Daoy (cell line): ENCODE results near the gene QPCTL. TPM values are rescaled to one million over a fixed set of nuclear protein-coding genes. Genes with fewer than 3 reads are reported as not detected.
"Not testable (repeated sequence)": the region's sequence is repeated elsewhere in the genome, so short reads cannot be mapped to it uniquely, and the experiment has no call there.

Experiments used
- DNase-seq: peaks from one replicate; pipeline ENCODE4 v3.0.0-alpha.2; 2015; ENCODE audit warnings: low read depth
- total RNA-seq: library from RNA; depleted of rRNA; stranded (reverse); fragments of >200 nt; shearing (Covaris generic); gene quantifications from 2 replicates; pipeline ENCODE4 v1.2.3, GENCODE V29; 2014; rRNA removed

QPCTL gene
- total RNA-seq, 1 experiment from 2014 or later = 13.0 TPM

DNA sequence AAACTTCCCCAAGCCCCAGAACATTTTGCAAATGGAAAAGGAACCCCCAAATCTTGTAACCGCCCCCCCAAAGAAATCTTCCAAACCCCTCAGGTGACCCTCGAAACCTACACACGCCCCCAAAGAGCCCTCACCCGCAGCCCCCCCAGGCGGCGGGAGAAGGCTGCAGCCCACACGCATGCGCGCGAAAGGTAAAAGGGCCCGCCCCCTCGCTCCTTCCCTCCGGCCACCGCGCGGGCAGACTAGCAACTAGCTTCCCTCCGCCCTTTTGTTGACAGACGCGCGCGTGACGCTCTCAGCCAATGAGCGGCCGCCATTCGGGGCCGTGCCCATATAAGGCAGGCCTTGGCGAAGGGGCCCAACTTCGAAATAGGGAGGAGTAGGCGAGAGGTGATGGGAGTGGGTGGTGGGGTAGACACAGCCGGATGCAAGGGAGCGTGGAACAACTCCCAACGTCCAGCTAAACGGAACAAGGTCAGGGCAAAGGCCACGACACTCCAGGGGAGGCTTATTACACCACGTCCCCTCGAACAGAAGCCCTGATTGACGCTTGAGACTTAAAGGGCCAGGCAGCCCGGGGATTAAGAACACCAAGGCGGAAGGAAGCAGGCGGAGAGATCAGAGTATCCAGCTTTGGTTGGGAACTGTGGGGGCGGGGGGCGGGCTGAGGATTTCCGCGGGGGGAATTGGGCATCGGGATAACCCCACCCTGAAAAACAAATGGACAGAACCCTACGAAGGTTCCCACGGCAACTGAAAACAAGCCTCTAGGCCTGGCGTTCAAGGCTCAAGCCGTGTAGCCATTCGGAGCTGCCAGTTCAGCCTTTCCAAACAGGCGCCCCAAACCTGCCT is 24.9 kb downstream of the QPCTL start:
- DNase-seq = peak; percentile 100

DNA sequence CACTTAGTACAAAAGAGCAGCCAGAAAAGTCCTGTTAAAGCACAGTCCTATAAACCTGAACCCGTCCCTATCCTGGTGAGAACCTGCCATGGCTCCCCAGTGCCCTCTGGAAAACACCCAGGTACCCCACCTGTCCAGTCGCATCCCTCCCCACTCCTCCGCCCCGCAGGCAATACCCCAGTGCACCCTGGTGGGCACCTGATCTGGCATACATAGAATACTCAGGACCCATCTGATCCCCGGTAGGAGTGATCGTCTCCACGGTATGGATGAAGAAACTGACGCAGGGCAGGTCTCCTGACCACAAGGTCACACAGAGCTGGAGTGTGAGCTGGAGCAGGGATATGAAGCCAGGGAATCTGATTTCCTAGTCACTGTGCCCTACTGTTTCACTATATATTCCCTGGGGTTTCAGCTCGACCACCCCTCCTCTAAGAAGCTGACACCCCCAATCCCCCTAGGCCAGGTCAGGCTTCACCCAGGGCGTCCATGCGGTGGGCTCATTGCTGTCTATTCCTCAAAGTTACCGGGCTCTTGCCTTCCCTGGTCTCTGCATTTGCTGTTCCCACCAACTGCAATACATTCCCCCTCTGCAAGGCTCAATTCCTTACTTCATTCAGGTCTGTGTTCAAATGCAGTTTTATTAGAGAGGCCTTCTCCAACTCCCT is 25.7 kb downstream of the QPCTL start:
- DNase-seq = no peak

DNA sequence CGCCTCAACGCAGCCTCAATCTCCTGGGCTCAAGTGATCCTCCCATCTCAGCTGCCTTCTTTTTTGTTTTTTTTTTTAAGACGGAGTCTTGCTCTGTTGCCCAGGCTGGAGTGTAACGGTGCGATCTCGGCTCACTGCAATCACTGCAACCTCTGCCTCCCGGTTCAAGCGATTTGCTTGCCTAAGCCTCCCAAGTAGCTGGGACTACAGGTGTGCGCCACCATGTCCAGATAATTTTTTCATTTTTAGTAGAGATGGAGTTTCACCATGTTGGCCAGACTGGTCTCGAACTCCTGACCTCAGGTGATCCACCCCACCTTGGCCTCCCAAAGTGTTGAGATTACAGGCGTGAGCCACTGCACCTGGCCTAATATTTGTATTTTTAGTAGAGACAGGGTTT is 27.6 kb downstream of the QPCTL start:
- not testable (repeated sequence) for DNase-seq

DNA sequence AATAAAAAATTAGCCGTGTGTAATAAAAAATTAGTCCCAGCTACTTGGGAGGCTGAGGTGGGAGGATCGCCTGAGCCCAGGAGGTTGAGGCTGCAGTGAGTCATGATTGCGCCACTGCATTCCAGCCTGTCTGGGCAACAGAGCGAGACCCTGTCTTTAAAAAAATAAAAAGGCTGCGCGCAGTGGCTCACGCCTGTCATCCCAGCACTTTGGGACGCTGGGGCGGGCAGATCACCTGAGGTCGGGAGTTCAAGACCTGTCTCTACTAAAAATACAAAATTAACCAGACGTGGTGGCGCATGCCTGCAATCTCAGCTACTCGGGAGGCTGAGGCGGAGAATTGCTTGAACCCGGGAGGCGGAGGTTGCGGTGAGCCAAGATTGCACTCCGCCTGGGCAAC is 36.2 kb downstream of the QPCTL start:
- DNase-seq = not testable (repeated sequence)

DNA sequence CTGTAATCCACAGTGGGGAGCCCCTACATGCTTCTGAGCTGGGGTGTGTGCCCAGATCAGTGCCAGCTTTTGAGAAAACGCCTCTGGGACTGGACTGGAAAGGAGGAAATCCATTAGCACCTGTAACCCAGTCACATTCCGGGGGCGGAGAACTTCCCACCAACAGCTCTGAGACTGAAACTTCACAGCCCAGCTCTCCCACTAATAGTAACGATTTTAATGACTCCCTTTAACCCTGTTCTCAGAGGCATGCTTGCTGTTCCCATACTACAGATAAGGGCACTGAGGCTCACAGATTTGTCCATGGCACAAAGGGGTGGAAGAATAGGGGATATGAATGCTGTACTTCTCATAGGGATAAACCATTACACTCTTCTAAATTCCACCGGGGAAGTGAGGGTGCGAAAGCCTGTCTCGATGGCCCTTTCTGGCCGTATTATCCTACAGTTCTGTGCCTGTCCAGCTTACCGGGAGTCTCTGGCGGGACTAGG is 37.4 kb downstream of the QPCTL start:
- peak; percentile 34 for DNase-seq

DNA sequence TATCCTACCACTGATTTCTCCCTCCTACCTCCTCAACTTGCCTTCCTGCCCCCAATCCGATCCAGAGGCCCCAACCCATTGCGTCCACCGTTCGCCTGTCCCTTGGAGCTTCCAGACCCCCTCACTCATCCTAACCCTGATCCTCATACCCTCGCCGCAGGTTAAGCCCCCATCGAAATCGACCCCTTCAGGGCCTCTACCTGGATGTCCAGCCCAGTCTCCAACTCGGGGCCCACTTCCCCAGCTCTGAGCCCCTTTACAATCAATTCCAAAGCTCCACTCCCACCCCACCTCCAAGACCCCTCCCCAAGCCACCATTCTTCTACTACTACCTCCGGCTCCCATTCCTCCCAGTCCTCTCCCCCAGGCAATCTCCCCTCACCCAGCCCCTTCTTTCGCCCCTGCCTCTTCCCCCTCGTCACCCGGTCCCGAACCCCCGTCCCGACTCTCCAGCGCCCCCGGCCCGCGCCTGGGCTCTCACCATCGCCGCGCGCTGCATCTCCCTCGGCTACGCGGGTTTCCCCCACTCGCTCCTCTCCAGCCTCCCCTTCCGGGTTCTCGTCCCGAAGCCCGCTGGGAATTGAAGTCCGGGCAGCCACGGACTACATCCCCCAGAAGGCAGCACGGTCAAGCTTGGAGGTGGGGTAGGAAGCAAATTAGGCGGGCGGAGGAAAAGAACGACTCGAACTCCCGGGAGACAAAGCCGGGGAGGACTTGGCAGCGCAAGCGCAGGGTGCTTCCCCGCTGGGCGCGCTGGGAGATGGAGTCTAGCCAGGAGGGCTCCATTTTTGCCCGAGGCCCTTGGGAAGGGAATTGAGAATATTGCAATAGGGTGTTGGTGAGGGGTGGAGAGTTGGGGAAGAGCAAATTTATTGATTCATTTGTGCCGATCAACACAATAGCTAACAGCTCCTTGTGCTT is 38.2 kb downstream of the QPCTL start, which contains the start of gene FBXO46:
FBXO46 (minus strand) TSS at position 529 of the 921 bp plus-strand sequence. CDS start 17,401 bp downstream, outside the sequence.
- DNase-seq = peak; percentile 99

DNA sequence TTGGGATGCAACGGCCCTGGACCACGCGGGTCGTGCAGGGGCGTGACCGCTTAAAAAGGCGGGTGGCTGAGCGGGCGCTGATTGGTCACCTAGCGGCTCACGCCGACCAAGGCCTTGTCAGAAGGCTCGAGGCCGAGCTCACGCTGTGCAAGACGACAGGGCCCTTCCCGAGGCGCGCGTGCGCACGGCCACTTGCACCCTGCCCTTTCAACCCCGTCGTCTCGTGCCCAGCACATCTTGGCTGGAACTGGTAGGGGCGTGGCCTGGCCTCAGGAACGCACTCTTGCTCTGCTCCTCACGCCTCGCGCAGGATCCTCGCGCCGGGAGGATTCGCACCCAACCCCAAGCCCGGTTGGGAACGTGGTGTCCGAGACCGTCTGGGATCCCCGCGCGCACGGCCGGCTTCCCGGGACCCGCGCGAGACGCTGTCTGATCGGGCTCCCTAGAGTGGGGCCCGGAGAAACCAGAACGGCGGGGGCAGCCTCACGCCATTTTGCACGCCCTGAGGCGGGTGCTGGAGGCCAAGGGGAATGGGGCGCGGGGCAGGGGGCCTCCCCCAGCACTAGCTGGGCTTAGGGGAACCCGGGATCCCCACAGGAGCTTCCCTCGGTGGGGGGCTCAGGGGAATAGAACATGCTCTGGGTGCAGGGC is 40.8 kb downstream of the QPCTL start, which contains the start of gene MEIOSIN:
MEIOSIN (plus strand) TSS at position 280 of the 651 bp plus-strand sequence. CDS start 1,938 bp downstream, outside the sequence.
- DNase-seq = no peak

DNA sequence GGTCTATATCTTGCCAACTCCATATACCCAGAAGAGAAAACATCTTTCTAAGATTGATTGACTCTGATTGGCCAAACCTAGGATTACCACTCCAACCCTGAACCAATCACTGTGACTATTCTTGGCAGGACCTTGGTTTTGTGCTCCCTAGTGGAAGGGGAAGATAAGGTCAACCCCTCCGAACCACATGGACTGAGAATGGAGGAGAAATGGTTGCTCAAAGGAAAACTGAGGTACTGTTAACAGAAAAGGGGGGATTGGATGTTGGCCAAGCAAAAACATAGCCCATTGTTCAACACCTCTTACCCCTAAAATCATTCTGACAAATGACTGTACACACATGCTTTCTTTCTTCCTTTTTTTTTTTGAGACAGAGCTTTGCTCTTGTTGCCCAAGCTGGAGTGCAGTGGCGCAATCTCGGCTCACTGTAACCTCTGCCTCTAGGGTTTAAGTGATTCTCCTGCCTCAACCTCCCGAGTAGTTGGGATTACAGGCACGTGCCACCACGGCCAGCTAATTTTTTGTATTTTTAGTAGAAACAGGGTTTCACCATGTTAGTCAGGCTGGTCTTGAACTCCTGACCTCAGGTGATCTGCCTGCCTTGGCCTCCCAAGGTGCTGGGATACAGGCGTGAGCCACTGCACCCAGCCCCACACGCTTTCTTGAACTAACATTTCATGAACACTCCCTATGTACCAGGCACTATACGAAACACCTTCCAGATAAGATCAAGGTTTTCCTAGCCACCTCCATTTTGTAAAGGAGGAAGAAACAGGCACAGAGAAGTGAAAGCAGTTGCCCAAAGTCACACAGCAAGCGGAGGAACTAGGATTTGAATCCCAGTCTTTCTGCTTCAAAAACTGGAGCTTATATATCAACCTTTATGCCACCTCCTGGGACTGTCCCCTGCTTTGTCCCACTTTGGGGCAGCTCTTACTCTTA is 47.3 kb downstream of the QPCTL start:
- peak; percentile 29 for DNase-seq

DNA sequence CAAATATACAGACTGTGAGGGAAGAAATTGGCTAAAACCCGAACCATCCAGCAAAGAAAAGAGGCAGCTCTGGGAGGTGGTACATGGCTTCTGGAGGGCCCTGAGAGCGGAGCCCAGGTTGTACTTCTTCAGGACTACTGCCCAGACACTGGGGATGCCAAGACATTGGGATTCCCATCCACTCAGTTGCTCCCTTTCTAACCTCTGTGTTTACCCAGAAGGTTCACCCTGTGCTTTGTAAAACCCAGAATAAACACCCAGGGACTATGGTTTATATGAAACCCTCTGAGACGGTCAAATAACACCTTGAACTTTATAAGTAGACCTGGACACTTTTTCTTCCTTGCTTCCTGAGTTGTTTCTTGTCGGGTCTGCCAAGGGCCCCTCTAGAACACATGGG is 50.5 kb downstream of the QPCTL start:
- no peak for DNase-seq

DNA sequence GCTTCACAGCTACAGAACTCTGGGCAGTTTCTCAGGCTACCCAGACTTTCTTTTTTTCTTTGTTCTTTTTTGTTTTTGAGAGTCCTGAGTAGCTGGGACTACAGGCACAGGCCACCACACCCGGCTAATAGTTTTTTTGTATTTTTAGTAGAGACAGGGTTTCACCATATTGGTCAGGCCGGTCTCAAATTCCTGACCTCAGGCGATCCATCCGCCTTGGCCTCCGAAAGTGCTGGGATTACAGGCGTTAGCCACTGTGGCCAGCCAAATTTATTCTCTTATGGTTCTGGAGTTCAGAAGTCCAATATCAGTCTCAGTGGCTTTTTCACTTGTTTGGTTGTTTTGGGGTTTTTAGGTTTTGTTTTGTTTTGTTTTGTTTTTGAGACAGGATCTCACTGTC is 53.1 kb downstream of the QPCTL start:
- no peak for DNase-seq

DNA sequence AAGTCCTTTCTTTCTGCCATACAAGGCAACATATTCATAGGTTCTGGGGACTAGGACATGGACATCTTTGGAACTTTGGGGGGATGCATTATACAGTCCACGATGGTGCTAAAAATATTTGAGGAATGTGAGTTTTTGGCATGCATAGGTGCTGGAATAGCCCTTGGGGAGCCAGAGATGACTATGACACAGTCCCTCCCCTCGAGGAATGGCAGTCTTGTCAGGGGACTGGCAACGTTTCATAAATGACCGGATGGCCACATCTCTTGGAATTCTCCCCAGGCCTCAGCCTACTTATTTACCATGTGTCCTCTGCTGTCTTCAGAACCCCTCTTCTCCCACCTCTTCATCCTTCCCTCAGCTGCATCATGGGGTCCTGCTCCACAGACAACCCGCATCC is 54.4 kb downstream of the QPCTL start:
- DNase-seq = no peak

DNA sequence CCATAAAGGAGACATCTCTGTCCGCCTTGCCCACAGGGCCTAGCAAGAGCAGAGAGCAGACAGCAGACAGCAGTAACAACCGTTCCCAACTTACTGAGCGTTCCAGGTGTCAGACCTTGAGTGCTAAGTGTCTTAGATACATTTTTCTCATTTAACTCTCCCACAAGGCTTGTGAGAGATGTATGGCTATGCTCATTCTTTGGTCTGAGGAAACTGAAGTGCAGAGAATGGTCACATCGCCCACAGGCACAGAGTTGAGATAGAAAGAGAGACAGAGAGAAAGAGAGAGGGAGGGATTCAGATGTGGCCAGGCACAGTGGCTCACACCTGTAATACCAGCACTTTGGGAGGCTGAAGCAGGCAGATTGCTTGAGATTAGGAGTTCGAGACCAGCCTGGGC is 55.0 kb downstream of the QPCTL start:
- DNase-seq = no peak

DNA sequence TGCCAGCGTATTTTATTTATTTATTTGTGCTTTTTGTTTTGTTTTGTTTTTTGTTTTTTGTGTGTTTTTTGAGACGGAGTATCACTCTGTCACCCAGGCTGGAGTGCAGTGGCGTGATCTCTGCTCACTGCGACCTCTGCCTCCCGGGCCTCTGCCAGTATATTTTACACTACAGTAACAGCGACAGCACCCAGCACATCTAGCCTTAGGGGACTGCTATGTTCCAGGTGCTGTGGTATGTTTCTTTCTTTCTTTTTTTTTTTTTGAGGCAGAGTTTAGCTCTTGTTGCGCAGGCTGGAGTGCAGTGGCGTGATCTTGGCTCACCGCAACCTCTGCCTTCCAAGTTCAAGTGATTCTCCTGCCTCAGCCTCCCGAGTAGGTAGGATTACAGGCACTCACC is 59.0 kb downstream of the QPCTL start:
- not testable (repeated sequence) for DNase-seq

DNA sequence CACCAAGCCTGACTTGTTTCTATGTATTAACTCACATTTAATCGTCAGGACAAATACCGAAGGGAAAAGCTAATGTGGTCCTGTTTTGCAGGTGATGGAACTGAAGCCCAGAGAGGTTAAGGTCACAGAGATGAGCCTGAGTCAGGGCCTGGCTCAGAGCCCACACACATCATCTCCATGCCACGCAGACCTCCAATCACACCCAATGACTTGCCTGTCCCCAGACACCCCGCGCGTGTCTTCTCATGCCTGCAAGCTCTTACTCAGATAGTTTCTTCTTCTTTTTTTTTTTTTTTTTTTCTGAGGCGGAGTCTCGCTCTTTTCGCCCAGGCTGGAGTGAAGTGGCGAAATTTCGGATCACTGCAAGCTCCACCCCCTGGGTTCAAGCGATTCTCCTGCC is 60.2 kb downstream of the QPCTL start:
- peak; percentile 44 for DNase-seq

DNA sequence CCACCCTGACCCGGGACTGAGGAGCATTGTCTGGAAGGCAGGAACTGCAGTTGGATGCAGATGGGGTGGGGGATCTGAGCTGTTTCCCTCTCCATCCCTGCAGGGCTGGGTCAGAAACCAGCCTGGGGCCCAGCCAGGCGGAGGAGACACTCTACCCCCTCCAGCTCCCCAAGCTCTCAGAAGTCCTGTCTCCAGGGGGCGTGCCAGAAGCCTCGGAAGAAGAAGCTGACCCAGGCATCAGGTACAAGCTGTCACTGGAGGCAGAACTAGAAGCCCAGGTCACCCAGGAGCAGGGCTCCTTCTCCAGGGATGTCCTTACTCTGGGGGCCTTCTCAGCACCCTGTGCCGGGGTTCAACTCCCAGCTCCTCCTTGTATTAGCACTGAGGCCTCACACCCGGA is 61.1 kb downstream of the QPCTL start:
- no peak for DNase-seq

Other genes starting within 250 kb of the QPCTL start
- gene FOSB, start 224.7 kb upstream of the QPCTL start, total RNA-seq = 0.80 and 0.83 TPM in 2 replicates
- 0.98 and 3.5 TPM in 2 replicates for gene RTN2, start 195.6 kb upstream of the QPCTL start, total RNA-seq
- gene PPM1N, start 194.2 kb upstream of the QPCTL start, total RNA-seq = 0.15 and 0.80 TPM in 2 replicates
- 121 and 175 TPM in 2 replicates for gene VASP, start 185.2 kb upstream of the QPCTL start, total RNA-seq
- gene OPA3, start 107.9 kb upstream of the QPCTL start, total RNA-seq = 7.4 and 8.9 TPM in 2 replicates
- gene GPR4, start 90.5 kb upstream of the QPCTL start, total RNA-seq = not detected in 2 replicates
- 13.0 and 14.2 TPM in 2 replicates for gene EML2, start 53.3 kb upstream of the QPCTL start, total RNA-seq
- gene GIPR, start 24.4 kb upstream of the QPCTL start, total RNA-seq = not detected in 2 replicates
- 580 and 625 TPM in 2 replicates for gene SNRPD2, start 713 bp upstream of the QPCTL start, total RNA-seq
- gene FBXO46, start 38.2 kb downstream of the QPCTL start, total RNA-seq = 7.9 and 15.0 TPM in 2 replicates
- gene MEIOSIN, start 40.8 kb downstream of the QPCTL start, total RNA-seq = not detected in 2 replicates
- gene SIX5, start 76.6 kb downstream of the QPCTL start, total RNA-seq = 5.1 and 9.5 TPM in 2 replicates
- 8.4 and 8.7 TPM in 2 replicates for gene DMPK, start 89.8 kb downstream of the QPCTL start, total RNA-seq
- gene DMWD, start 100.2 kb downstream of the QPCTL start, total RNA-seq = 16.7 and 22.1 TPM in 2 replicates
- gene RSPH6A, start 122.6 kb downstream of the QPCTL start, total RNA-seq = 0.06 TPM in 1 of 2 replicates, not detected in the other
- gene SYMPK, start 170.5 kb downstream of the QPCTL start, total RNA-seq = 33.0 and 55.8 TPM in 2 replicates
- gene FOXA3, start 171.7 kb downstream of the QPCTL start, total RNA-seq = 2.1 and 2.6 TPM in 2 replicates
- 52.9 and 60.1 TPM in 2 replicates for gene IRF2BP1, start 193.5 kb downstream of the QPCTL start, total RNA-seq
- 0.09 and 2.5 TPM in 2 replicates for gene MYPOP, start 209.9 kb downstream of the QPCTL start, total RNA-seq
- not detected in 2 replicates for gene NANOS2, start 222.1 kb downstream of the QPCTL start, total RNA-seq